GM12878 (cell line): ENCODE data around the gene HIP1. TPM values are rescaled to one million over a fixed set of nuclear protein-coding genes. Genes with fewer than 3 reads are reported as not detected.
A peak's percentile ranks its signal among the peaks of the same experiment; 100 is the strongest.

ENCODE experiments used
- ATF2 ChIP-seq: IDR thresholded peaks from 2 replicates; pipeline ENCODE4 v1.6.1; 2012; ENCODE audit warnings: low read length, inconsistent platforms
- BACH1 ChIP-seq: fragments of 450-650 bp; IDR thresholded peaks from 2 replicates; pipeline ENCODE4 v1.6.1; 2017; ENCODE audit warnings: mild to moderate bottlenecking, borderline replicate concordance
- BCL3 ChIP-seq: IDR thresholded peaks from 2 replicates; pipeline ENCODE4 v1.6.1; 2011; ENCODE audit warnings: borderline replicate concordance, low read depth, mild to moderate bottlenecking, moderate library complexity, low read length; ENCODE audit not compliant: insufficient read depth, poor library complexity, severe bottlenecking
- BRCA1 ChIP-seq: IDR thresholded peaks from 2 replicates; pipeline ENCODE4 v1.6.1; 2011; ENCODE audit warnings: low read depth, low read length, improper control_type of control experiment
- DPF2 ChIP-seq: fragments of 450-650 bp; IDR thresholded peaks from 2 replicates; pipeline ENCODE4 v1.6.1; 2017; ENCODE audit warnings: mild to moderate bottlenecking
- NFYA ChIP-seq: IDR thresholded peaks from 2 replicates; pipeline ENCODE4 v1.6.1; 2011; ENCODE audit warnings: low read depth, mild to moderate bottlenecking, low read length, improper control_type of control experiment, borderline replicate concordance
- NKRF ChIP-seq: fragments of 450-650 bp; conservative IDR thresholded peaks from 2 replicates; pipeline ENCODE4 v1.6.1; 2017; ENCODE audit warnings: mild to moderate bottlenecking, moderate library complexity
- POU2F2 ChIP-seq: IDR thresholded peaks from 3 replicates; pipeline ENCODE4 v1.6.1; 2011; ENCODE audit warnings: low read depth, mild to moderate bottlenecking, low read length, borderline replicate concordance
- RELB ChIP-seq: fragments of 450-650 bp; IDR thresholded peaks from 2 replicates; pipeline ENCODE4 v1.6.1; 2017; ENCODE audit warnings: low read depth, mild to moderate bottlenecking, moderate library complexity
- SMAD5 ChIP-seq: IDR thresholded peaks from 2 replicates; pipeline ENCODE4 v1.6.1; 2016; ENCODE audit warnings: antibody characterized with exemption, low read depth
- SUPT20H ChIP-seq: IDR thresholded peaks from 2 replicates; pipeline ENCODE4 v1.6.1; 2011; ENCODE audit warnings: low read depth, mild to moderate bottlenecking, low read length, moderate library complexity, borderline replicate concordance; ENCODE audit not compliant: control insufficient read depth
- TBL1XR1 ChIP-seq: IDR thresholded peaks from 2 replicates; pipeline ENCODE4 v1.6.1; 2012; ENCODE audit warnings: low read depth, low read length, improper control_type of control experiment
- ZBTB4 ChIP-seq: fragments of 450-650 bp; formaldehyde crosslinking; IDR thresholded peaks from 2 replicates; pipeline ENCODE4 v1.4.0; 2022; ENCODE audit warnings: mild to moderate bottlenecking, moderate library complexity
- ZNF592 ChIP-seq: fragments of 450-650 bp; IDR thresholded peaks from 2 replicates; pipeline ENCODE4 v1.6.1; 2017; ENCODE audit warnings: mild to moderate bottlenecking, moderate library complexity
- polyA plus RNA-seq, 11 experiments: library from polyadenylated mRNA; depleted of rRNA in 4 of 11; unstranded in 6 of 11; stranded (reverse) in 5 of 11; fragments of >200 nt; fragmentation: Nextera tagmentation in 4 of 11; fragmentation: Illumina TruSeq in 1 of 11; extraction: Ambion mirVana in 4 of 11; extraction: Trizol in 1 of 11; gene quantifications; 1 replicate in 1 of 11; 2 replicates in 10 of 11; pipeline versions ENCODE4 v1.2.1 to v1.2.3, GENCODE V29; 2011 to 2016; ENCODE audit warnings: inconsistent platforms in 2 of 11, missing spikeins in 2 of 11, low read depth in 1 of 11
- total RNA-seq, 4 experiments: library from RNA; depleted of rRNA in 3 of 4; stranded (reverse); fragments of >200 nt in 3 of 4; fragmentation: Illumina TruSeq in 1 of 4; extraction: Trizol in 1 of 4; gene quantifications; 2 replicates each; pipeline versions ENCODE4 v1.2.1 to v1.2.3, GENCODE V29; 2013 to 2021

The HIP1 gene
- total and polyA plus RNA-seq, 10 of the 15 experiments (the other 5 are each of a cell fraction or from before 2014, with no cell fraction given) = 1.2 to 9.7 (median 3.2) TPM

GRCh38 chr7:75534727-75535307 is 203.9 kb downstream of the HIP1 start (continued):
- TF ChIP-seq RELB = peak; percentile 35; the same call in 1 of the 2 replicates
- TF ChIP-seq BRCA1 = no peak
- TF ChIP-seq ZBTB4 (CRISPR knock-in tag) = no peak
- no peak for TF ChIP-seq SMAD5
- no peak for TF ChIP-seq BCL3
- peak; percentile 37; the same call in 1 of the 2 replicates for TF ChIP-seq BACH1
- no peak for TF ChIP-seq NFYA
- 0 out of 2 replicates have a peak, but pooled peaks have one; percentile 21 for TF ChIP-seq ATF2
- TF ChIP-seq TBL1XR1 = no peak
- TF ChIP-seq ZNF592 = 0 out of 2 replicates have a peak, but pooled peaks have one; percentile 10
- no peak for TF ChIP-seq NKRF
- 0 out of 2 replicates have a peak, but pooled peaks have one; percentile 46 for TF ChIP-seq DPF2
- TF ChIP-seq SUPT20H = no peak
- no peak for TF ChIP-seq POU2F2
